Esophagus squamous epithelium (tissue), 5 donors: ENCODE data around the gene SMIM22. TPM values are rescaled to one million over a fixed set of nuclear protein-coding genes. Genes with fewer than 3 reads are reported as not detected.

Source experiments
- DNase-seq: peaks from one replicate; lab custom pipeline; 2025; lab: John Stamatoyannopoulos, UW
- H3K27ac ChIP-seq, 4 donors: fragments of 200-600 bp; sonication (generic); one replicate each; pipeline ENCODE4 v1.5.1; 2016 to 2019; ENCODE audit warnings: mild to moderate bottlenecking in 1 of 4
- H3K27me3 ChIP-seq, 4 donors: fragments of 200-600 bp; sonication (generic); 1 replicate in 3 of 4; 2 replicates in 1 of 4; pipeline versions ENCODE4 v1.5.1 to v1.6.0; 2017 to 2021; ENCODE audit warnings: antibody characterized with exemption in 1 of 4
- H3K36me3 ChIP-seq, 3 donors: fragments of 200-600 bp; sonication (generic); one replicate each; pipeline ENCODE4 v1.5.1; 2016 to 2019
- H3K4me1 ChIP-seq, 3 donors: fragments of 200-600 bp; sonication (generic); one replicate each; pipeline ENCODE4 v1.5.1; 2017 to 2019
- H3K4me3 ChIP-seq, 4 donors: fragments of 200-600 bp; sonication (generic); 1 replicate in 3 of 4; 2 replicates in 1 of 4; pipeline ENCODE4 v1.5.1; 2016 to 2019; ENCODE audit warnings: mild to moderate bottlenecking in 2 of 4, moderate library complexity in 1 of 4
- H3K9me3 ChIP-seq, 3 donors: fragments of 200-600 bp; sonication (generic); one replicate each; pipeline ENCODE4 v1.5.1; 2016 to 2019
- POLR2A ChIP-seq, 4 donors: fragments of 450-650 bp; IDR thresholded peaks; one replicate each; pipeline ENCODE4 v1.6.1; 2017; ENCODE audit warnings: antibody characterized with exemption in 4 of 4, mild to moderate bottlenecking in 4 of 4, moderate library complexity in 3 of 4
- WGBS, 2 donors: methylation state at CpG; one replicate each; pipeline ENCODE4 v1.1.5; 2018; 5-methylcytosine and 5-hydroxymethylcytosine counted together
- intact Hi-C: fragments of 100-400 bp; cut with DNase I; formaldehyde crosslinking; loops from one replicate; pipeline ENCODE4 v1.15.0; 2022
- total RNA-seq, 4 donors: library from RNA; depleted of rRNA; stranded (reverse); fragments of >200 nt; gene quantifications; one replicate each; pipeline ENCODE4 v1.1.0, GENCODE V29; 2016
- TF ChIP-seq, protein P1 (sequence below), 6 experiments: fragments of 450-650 bp in 4 of 6; fragments of 200-600 bp in 2 of 6; sonication (generic) in 2 of 6; IDR thresholded peaks; one replicate each; pipeline ENCODE4 v1.5.1; 2016 to 2019; ENCODE audit warnings: antibody characterized with exemption in 6 of 6, mild to moderate bottlenecking in 4 of 6, moderate library complexity in 4 of 6
- donor health status: DM: yes; HTN: yes; CAD: no.

Gene SMIM22, protein sequence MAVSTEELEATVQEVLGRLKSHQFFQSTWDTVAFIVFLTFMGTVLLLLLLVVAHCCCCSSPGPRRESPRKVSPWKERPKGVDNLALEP
- 10 to 100 TPM in 1 of 4 donors, 1 to 10 TPM in 2, not detected in 1; 4.8 to 10.2 (median 5.2) TPM for total RNA-seq

DNA sequence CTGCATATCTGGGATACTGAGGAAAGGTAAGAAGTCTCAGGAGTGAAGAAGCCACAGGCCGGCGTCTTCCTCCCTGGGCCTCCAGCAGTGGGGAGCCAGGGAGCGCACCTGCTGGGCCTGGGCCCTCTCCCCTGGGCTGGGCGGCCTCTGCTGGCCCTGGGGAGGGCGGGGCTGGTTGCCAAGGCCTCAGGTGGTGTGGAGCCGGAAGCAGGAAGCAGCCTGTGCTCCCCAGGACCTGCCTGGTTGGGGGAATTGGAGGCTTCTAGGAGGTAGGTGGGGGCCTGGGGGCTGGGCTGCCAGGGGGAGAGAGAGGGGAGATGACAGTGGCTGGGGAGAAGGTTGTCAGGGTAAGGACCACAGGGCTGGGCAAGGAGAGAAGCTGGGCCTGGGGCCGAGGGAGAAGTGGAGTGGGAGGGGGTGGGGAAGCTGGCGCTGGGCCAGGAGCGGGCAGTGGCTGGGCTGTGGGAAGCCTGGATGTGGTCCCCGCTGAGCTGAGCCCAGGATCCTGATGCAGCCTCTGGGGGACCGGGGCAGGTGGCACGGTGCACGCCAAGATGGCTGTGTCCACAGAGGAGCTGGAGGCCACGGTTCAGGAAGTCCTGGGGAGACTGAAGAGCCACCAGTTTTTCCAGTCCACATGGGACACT, at the start of gene SMIM22:
SMIM22 (plus strand) TSS at position 189 of the 647 bp plus-strand sequence; CDS start at position 555, 366 bp downstream.
- intact Hi-C loops, result no loop called here
- H3K27me3 ChIP-seq, result no peaks in the 10 kb centered on the region
- peaks cover 4 to 11% (median 4%) of the 10 kb centered on the region in 3 donors for H3K4me1 ChIP-seq
- no peaks in the 10 kb centered on the region for H3K9me3 ChIP-seq
- H3K27ac ChIP-seq, result no peak within 1 kb of the TSS
- H3K36me3 ChIP-seq, result peaks cover 0 to 42% (median 4%) of the 10 kb centered on the region in 3 donors
- TF ChIP-seq, protein P1, sequence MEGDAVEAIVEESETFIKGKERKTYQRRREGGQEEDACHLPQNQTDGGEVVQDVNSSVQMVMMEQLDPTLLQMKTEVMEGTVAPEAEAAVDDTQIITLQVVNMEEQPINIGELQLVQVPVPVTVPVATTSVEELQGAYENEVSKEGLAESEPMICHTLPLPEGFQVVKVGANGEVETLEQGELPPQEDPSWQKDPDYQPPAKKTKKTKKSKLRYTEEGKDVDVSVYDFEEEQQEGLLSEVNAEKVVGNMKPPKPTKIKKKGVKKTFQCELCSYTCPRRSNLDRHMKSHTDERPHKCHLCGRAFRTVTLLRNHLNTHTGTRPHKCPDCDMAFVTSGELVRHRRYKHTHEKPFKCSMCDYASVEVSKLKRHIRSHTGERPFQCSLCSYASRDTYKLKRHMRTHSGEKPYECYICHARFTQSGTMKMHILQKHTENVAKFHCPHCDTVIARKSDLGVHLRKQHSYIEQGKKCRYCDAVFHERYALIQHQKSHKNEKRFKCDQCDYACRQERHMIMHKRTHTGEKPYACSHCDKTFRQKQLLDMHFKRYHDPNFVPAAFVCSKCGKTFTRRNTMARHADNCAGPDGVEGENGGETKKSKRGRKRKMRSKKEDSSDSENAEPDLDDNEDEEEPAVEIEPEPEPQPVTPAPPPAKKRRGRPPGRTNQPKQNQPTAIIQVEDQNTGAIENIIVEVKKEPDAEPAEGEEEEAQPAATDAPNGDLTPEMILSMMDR (IDR thresholded peaks at IDR 0.05), result no peak
- no peak for TF ChIP-seq POLR2A (IDR thresholded peaks at IDR 0.05)
- H3K4me3 ChIP-seq, result no peak within 1 kb of the TSS
- no peak for DNase-seq
- WGBS, 2 donors, result 63 to 65% methylated on average over 8 to 9 of the region's 14 CpGs

DNA sequence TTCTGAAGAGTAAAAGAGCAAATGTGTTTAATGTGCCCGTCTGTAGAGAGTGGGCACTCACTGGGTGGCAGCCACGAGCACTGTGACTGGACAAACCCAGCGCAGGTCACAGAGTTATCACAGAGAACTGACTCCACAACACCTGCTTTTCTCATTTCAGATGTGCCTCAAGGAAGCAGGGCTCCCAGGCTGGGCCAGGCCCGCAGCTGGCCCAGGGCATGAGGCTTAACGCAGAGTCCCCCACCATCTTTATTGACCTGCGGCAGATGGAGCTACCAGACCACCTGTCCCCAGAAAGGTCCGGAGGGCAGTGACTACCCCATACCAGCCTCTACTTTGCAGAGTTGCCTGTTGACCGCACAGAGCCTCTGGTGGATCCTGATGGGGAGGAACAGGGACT, 49.0 kb upstream of the SMIM22 start:
- H3K4me1 ChIP-seq, result peaks cover 0 to 33% (median 4%) of the 10 kb centered on the region in 3 donors
- TF ChIP-seq, protein P1 (IDR thresholded peaks at IDR 0.05), result no peak
- no peak for TF ChIP-seq POLR2A (IDR thresholded peaks at IDR 0.05)
- no peaks in the 10 kb centered on the region for H3K9me3 ChIP-seq
- no peak overlapping the region for H3K4me3 ChIP-seq
- H3K27me3 ChIP-seq, result no peaks in the 10 kb centered on the region
- no peak overlapping the region for H3K27ac ChIP-seq
- intact Hi-C loops, result no loop called here
- peaks cover 0 to 30% (median 10%) of the 10 kb centered on the region in 3 donors for H3K36me3 ChIP-seq
- WGBS, 2 donors, result 86 to 87% methylated on average over 7 to 8 of the region's 8 CpGs
- no peak for DNase-seq

DNA sequence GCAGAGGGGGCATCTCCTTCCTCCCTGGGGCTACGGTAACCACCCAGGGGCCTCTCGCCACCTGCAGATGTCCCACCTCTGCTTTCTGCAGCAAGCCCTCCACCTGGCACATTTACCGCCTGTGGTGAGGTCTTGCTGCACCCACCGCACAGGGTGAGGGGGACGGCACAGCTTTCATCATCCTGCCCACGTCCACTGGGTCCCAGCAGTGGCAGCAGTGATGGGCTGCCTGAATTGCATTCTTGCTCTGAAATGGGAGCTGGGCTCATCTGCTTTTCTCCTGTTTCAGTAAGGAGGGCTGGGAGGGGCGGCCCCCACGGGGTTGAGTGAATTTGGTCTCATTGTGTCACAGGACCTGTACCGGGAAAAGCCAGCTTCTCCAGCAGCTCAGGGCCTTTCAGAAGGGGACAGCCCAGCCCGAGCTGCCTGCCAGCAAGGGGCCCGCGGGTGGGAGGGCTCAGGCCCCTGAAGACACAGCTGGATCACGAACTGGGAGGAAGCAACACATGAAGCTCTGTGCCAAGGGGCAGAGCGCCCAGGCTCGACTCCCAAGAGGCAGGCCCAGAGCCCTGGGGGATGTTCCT, 48.1 kb upstream of the SMIM22 start:
- intact Hi-C loops, result no loop called here
- Histone ChIP-seq H3K4me3 (no peak overlapping the region), H3K4me1 (peaks cover 0 to 33% (median 4%) of the 10 kb centered on the region in 3 donors), H3K9me3 (no peaks in the 10 kb centered on the region), H3K27me3 (no peaks in the 10 kb centered on the region), H3K36me3 (peaks cover 3 to 38% (median 19%) of the 10 kb centered on the region in 3 donors), H3K27ac (peak overlapping the region in 1 of 4 donors; percentile 48)
- DNase-seq, result no peak
- TF ChIP-seq, protein P1 (IDR thresholded peaks at IDR 0.05), result no peak
- no peak for TF ChIP-seq POLR2A (IDR thresholded peaks at IDR 0.05)
- WGBS, 2 donors, result 45 to 49% methylated on average over 4 to 6 of the region's 15 CpGs

DNA sequence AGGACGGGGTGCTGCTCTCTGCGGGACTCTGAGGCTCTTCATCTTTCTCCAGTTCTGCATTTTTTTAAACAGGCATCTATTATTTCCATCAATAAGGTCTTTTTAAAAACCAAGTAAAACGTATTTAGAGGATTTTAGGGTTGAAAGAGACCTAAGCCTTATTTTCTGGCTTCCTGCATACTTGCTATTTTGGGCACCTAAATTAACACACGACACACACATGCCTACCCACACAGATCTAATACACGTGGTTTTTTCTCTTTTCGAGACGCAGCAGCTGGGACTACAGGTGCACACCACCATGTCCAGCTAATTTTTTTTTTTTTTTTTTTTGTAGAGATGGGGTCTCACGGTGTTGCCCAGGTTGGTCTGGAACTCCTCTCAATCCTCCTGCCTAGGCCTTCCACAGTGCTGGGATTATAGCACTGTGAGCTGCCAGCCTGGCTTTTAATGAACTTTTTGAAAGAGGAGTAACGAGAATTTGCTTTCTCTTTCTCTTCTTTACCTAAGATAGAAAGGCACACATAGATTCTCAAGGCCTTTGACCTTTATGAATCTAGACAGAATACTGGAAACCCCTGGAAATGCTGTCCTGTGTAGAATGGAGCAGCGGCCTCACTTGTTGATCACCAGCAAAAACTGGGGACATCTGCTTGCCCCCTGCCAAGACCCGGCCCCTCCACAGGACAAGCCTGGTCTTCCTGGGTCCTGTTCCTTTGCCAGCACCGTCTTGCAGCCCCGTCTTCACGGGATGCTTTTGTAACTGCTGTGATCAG, 47.1 kb upstream of the SMIM22 start:
- H3K4me3 ChIP-seq, result no peak overlapping the region
- DNase-seq, result no peak
- peaks cover 12 to 48% (median 29%) of the 10 kb centered on the region in 3 donors for H3K36me3 ChIP-seq
- H3K4me1 ChIP-seq, result peaks cover 0 to 28% (median under 1%) of the 10 kb centered on the region in 3 donors
- H3K27ac ChIP-seq, result peak overlapping the region in 1 of 4 donors; percentile 48
- intact Hi-C loops, result no loop called here
- no peaks in the 10 kb centered on the region for H3K9me3 ChIP-seq
- no peaks in the 10 kb centered on the region for H3K27me3 ChIP-seq
- TF ChIP-seq POLR2A (IDR thresholded peaks at IDR 0.05), result no peak
- TF ChIP-seq, protein P1 (IDR thresholded peaks at IDR 0.05), result no peak
- 62 to 68% methylated on average over 14 of the region's 14 CpGs for WGBS, 2 donors
